Measurements from ENCODE around the gene TSPAN15. TPM values are rescaled to one million over a fixed set of nuclear protein-coding genes. Genes with fewer than 3 reads are reported as not detected.

The TSPAN15 gene
- total RNA-seq, 1 experiment from 2014 or later, result 212 TPM

DNA sequence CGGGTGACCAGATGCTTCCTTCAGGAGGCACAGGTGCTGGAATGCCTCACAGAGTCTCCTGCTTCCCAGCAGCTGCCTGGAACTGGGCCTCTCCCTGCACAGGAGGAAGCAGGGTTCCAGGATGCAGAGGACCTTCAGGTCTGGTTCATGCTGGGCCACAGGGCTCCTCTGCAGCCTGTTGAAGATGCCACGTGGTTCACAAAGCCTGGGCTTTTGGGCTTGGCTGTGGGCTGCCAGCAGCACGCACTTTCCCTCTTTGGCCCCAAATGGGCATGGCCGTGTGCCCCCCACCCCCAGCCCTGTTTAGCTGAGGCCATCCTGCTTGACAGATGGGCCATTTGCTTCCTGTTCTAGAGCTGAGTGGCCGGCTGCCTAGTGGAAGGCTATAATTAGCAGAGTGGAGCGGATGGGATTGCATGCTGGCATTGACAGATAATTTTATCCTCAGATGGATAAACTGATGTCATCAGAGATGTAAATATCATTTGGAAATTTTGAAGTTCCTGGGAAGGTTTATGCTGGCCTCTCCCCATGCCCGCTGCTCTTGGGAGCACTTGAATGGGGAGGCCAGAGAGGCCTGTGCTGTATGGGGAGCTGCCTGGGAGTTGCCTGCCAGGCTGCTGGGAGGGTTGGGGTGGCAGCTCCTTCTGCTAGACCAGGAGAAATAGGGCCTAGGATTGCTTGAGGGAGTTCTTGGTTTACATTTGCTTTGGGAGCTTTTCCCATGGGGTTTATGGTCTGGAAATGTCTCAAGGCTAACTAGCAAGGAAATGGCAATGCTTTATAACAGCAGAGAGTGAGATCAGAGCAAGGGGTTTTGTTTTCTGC is 28.2 kb downstream of the TSPAN15 start:
- H3K4me3 ChIP-seq (ENCODE audit: low read length), result no peak overlapping the region
- BruUV-seq (replicated peaks), result no TSS peak
- no peaks in the 10 kb centered on the region for H3K9me3 ChIP-seq (ENCODE audit: low read length)
- DNase-seq (no peak), ATAC-seq (no peak)
- H3F3A ChIP-seq (ENCODE audit: low read length, unreplicated experiment), result no peaks in the 10 kb centered on the region
- H3K27ac ChIP-seq (ENCODE audit: low read length), result no peak overlapping the region
- no peak overlapping the region for H3K4me2 ChIP-seq (ENCODE audit: low read length)
- POLR2A ChIA-PET (ENCODE audit: unreplicated experiment), result interaction anchor here (0.6 kb wide), 1 partner anchor 879 kb away, joined by 4 read pairs; no protein-coding TSS in a partner anchor
- TF ChIP-seq EZH2phosphoT487 (IDR thresholded peaks at IDR 0.05; ENCODE audit: borderline replicate concordance, low read length) (no peak), EZH2 (IDR thresholded peaks at IDR 0.05; ENCODE audit: low read length, unreplicated experiment) (no peak)
- TF ChIP-seq, protein P1, sequence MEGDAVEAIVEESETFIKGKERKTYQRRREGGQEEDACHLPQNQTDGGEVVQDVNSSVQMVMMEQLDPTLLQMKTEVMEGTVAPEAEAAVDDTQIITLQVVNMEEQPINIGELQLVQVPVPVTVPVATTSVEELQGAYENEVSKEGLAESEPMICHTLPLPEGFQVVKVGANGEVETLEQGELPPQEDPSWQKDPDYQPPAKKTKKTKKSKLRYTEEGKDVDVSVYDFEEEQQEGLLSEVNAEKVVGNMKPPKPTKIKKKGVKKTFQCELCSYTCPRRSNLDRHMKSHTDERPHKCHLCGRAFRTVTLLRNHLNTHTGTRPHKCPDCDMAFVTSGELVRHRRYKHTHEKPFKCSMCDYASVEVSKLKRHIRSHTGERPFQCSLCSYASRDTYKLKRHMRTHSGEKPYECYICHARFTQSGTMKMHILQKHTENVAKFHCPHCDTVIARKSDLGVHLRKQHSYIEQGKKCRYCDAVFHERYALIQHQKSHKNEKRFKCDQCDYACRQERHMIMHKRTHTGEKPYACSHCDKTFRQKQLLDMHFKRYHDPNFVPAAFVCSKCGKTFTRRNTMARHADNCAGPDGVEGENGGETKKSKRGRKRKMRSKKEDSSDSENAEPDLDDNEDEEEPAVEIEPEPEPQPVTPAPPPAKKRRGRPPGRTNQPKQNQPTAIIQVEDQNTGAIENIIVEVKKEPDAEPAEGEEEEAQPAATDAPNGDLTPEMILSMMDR (conservative IDR thresholded peaks at IDR 0.05; ENCODE audit: low read depth, low read length), result no peak
- peaks cover 12% of the 10 kb centered on the region for H3K4me1 ChIP-seq (ENCODE audit: insufficient read depth, low read length)
- CTCF ChIA-PET, result no interaction called here
- H3K79me2 ChIP-seq (ENCODE audit: low read length), result peaks cover 90% of the 10 kb centered on the region
- no peaks in the 10 kb centered on the region; the same call in 1 of the 2 replicates for H4K20me1 ChIP-seq (ENCODE audit: low read length)
- H3K9ac ChIP-seq (ENCODE audit: low read length), result no peak overlapping the region
- intact Hi-C loops (cut with micrococcal nuclease), result no loop called here
- no peaks in the 10 kb centered on the region for H3K9me2 ChIP-seq (replicated peaks; ENCODE audit: low read length)
- H3K36me3 ChIP-seq (ENCODE audit: low read depth, low read length), result peaks cover 29% of the 10 kb centered on the region
- no peaks in the 10 kb centered on the region for H3K27me3 ChIP-seq (ENCODE audit: low read length)
- H2AFZ ChIP-seq (ENCODE audit: low read length), result no peak overlapping the region

DNA sequence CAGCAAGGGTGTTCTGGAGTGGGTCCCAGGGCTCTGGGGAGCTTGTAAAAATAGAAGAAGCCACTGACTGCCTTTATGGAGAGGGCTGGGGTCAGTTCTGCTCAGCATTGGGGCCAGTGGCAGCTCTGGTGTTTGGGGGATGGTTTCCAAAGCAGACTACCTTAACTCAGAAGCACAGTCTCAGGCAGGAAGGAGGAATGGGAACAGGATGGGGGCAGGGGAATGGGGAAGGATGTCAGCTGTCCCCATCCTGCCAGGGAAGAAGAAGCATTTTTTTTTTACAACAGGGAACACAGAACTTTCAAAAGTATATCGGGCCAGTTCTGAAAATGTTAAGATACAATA is 28.8 kb downstream of the TSPAN15 start:
- Histone ChIP-seq H3K9me2 (replicated peaks; ENCODE audit: low read length) (no peaks in the 10 kb centered on the region), H3K27ac (ENCODE audit: low read length) (no peak overlapping the region), H3K27me3 (ENCODE audit: low read length) (no peaks in the 10 kb centered on the region), H3K79me2 (ENCODE audit: low read length) (peaks cover 93% of the 10 kb centered on the region), H3K9me3 (ENCODE audit: low read length) (no peaks in the 10 kb centered on the region), H3F3A (ENCODE audit: low read length, unreplicated experiment) (no peaks in the 10 kb centered on the region), H2AFZ (ENCODE audit: low read length) (no peak overlapping the region), H3K4me1 (ENCODE audit: insufficient read depth, low read length) (peaks cover 7% of the 10 kb centered on the region), H3K4me2 (ENCODE audit: low read length) (no peak overlapping the region), H3K9ac (ENCODE audit: low read length) (no peak overlapping the region), H3K36me3 (ENCODE audit: low read depth, low read length) (peaks cover 35% of the 10 kb centered on the region), H4K20me1 (ENCODE audit: low read length) (no peaks in the 10 kb centered on the region; the same call in 1 of the 2 replicates), H3K4me3 (ENCODE audit: low read length) (no peak overlapping the region)
- intact Hi-C loops (cut with micrococcal nuclease), result no loop called here
- TF ChIP-seq, protein P1 (conservative IDR thresholded peaks at IDR 0.05; ENCODE audit: low read depth, low read length), result no peak
- TF ChIP-seq EZH2 (IDR thresholded peaks at IDR 0.05; ENCODE audit: low read length, unreplicated experiment) (no peak), EZH2phosphoT487 (IDR thresholded peaks at IDR 0.05; ENCODE audit: borderline replicate concordance, low read length) (no peak)
- DNase-seq (no peak), ATAC-seq (no peak)
- ChIA-PET POLR2A (ENCODE audit: unreplicated experiment) (interaction anchor here (0.6 kb wide), 1 partner anchor 880 kb away, joined by 4 read pairs; no protein-coding TSS in a partner anchor), CTCF (no interaction called here)
- no TSS peak for BruUV-seq (replicated peaks)

DNA sequence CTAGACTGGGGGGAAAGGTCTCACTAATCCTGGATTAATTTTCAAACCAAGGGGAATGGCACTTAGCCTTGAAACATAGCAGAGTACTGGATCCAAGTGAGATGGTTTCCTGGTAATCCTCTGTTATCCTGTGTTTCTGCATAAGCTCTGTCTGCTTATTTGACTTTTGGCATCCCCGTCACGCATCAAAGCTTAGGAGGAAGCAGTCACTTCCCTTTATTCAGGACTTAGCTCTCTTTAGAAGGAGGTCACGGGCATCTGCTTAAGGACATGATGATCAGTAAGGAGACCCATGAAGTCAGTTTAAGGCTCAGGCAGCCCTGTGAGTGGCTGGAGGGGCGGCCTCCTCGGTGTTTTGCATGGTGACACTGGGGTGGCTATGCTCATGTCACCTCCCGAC is 30.0 kb downstream of the TSPAN15 start:
- TF ChIP-seq, protein P1 (conservative IDR thresholded peaks at IDR 0.05; ENCODE audit: low read depth, low read length), result no peak
- TF ChIP-seq EZH2 (IDR thresholded peaks at IDR 0.05; ENCODE audit: low read length, unreplicated experiment) (no peak), EZH2phosphoT487 (IDR thresholded peaks at IDR 0.05; ENCODE audit: borderline replicate concordance, low read length) (no peak)
- no peak for ATAC-seq
- Histone ChIP-seq H3K36me3 (ENCODE audit: low read depth, low read length) (peaks cover 44% of the 10 kb centered on the region), H3K4me1 (ENCODE audit: insufficient read depth, low read length) (no peaks in the 10 kb centered on the region), H4K20me1 (ENCODE audit: low read length) (no peaks in the 10 kb centered on the region), H3K9me2 (replicated peaks; ENCODE audit: low read length) (no peaks in the 10 kb centered on the region), H3K9ac (ENCODE audit: low read length) (no peak overlapping the region), H3K9me3 (ENCODE audit: low read length) (no peaks in the 10 kb centered on the region), H3K27ac (ENCODE audit: low read length) (no peak overlapping the region), H2AFZ (ENCODE audit: low read length) (no peak overlapping the region), H3K27me3 (ENCODE audit: low read length) (no peaks in the 10 kb centered on the region), H3K4me3 (ENCODE audit: low read length) (no peak overlapping the region), H3F3A (ENCODE audit: low read length, unreplicated experiment) (no peaks in the 10 kb centered on the region), H3K4me2 (ENCODE audit: low read length) (no peak overlapping the region), H3K79me2 (ENCODE audit: low read length) (peaks cover 82% of the 10 kb centered on the region)
- BruUV-seq (replicated peaks), result no TSS peak
- ChIA-PET CTCF (no interaction called here), POLR2A (ENCODE audit: unreplicated experiment) (interaction anchor here (0.6 kb wide), 1 partner anchor 13 kb away, joined by 3 read pairs; no protein-coding TSS in a partner anchor)
- DNase-seq, result no peak
- intact Hi-C loops (cut with micrococcal nuclease), result no loop called here

Data from PC-3 (cell line).